Activated T-cell treated with anti-CD3 and anti-CD28 coated beads, Interleukin-2, amount 50 U/mL, for 72 hours (primary cell): ENCODE results near the gene DOP1A. TPM values are rescaled to one million over a fixed set of nuclear protein-coding genes. Genes with fewer than 3 reads are reported as not detected.

ENCODE experiments used
- ATAC-seq, 2 donors: fragments of 150-1000 bp; cut with Tn5 transposase; replicated peaks in 1 of 2; 2 replicates each; pipeline ENCODE4 v1.10.0; 2021; ENCODE audit warnings: moderate library complexity in 2 of 2, mild to moderate bottlenecking in 1 of 2
- DNase-seq, 2 donors: peaks; one replicate each; pipeline ENCODE4 v3.0.0; 2021 to 2022; ENCODE audit warnings: mixed read lengths in 1 of 2
- H3K27ac Mint-ChIP-seq: one replicate; pipeline ENCODE4 v1.8.0; 2022; ENCODE audit warnings: mild to moderate bottlenecking, moderate library complexity, mixed read lengths
- H3K27me3 Mint-ChIP-seq: one replicate; pipeline ENCODE4 v1.8.0; 2022; ENCODE audit warnings: low read depth, mixed read lengths
- H3K36me3 Mint-ChIP-seq, 2 donors: one replicate each; pipeline ENCODE4 v1.8.0; 2022; ENCODE audit warnings: mixed read lengths in 2 of 2, mild to moderate bottlenecking in 1 of 2; ENCODE audit not compliant: insufficient read depth in 2 of 2
- H3K4me1 Mint-ChIP-seq: one replicate; pipeline ENCODE4 v1.8.0; 2022; ENCODE audit warnings: low read depth, mixed read lengths
- H3K4me3 Mint-ChIP-seq, 2 donors: one replicate each; pipeline ENCODE4 v1.8.0; 2022; ENCODE audit warnings: mild to moderate bottlenecking in 2 of 2, mixed read lengths in 2 of 2, moderate library complexity in 2 of 2
- H3K9me3 Mint-ChIP-seq, 2 donors: one replicate each; pipeline ENCODE4 v1.8.0; 2022; ENCODE audit warnings: mixed read lengths in 2 of 2
- total RNA-seq, 2 donors: library from RNA; stranded (reverse); gene quantifications; one replicate each; pipeline ENCODE4 v1.2.3, GENCODE V29; 2022

Gene DOP1A
- total RNA-seq, 2 donors from 2014 or later = 12.0 to 12.6 TPM

DNA sequence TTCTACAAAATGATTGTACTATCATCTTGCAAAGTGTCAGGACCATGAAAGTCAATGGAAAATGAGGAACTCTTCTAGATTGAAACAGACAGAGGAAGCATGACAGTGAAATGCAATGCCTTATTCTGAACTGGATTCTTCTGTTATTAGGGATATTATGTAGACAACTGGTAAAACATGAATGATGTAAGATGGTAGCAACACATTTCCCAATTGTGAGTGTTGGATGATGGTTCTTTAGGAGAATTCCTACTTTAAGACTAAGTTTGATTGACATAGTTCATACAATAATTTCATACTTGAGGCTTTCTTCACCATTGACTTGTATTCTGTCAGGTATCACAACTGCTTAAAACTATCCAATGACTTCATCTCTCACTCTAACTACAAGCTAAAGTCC lies 6.3 kb upstream of the DOP1A start:
- H3K36me3 Mint-ChIP-seq = peaks cover 2 to 6% of the 10 kb centered on the region in 2 donors
- H3K27me3 Mint-ChIP-seq = no peaks in the 10 kb centered on the region
- H3K9me3 Mint-ChIP-seq = no peaks in the 10 kb centered on the region
- H3K4me1 Mint-ChIP-seq = peaks cover 29% of the 10 kb centered on the region
- ATAC-seq (no peak), DNase-seq (no peak)
- H3K27ac Mint-ChIP-seq = no peak overlapping the region
- no peak overlapping the region for H3K4me3 Mint-ChIP-seq

DNA sequence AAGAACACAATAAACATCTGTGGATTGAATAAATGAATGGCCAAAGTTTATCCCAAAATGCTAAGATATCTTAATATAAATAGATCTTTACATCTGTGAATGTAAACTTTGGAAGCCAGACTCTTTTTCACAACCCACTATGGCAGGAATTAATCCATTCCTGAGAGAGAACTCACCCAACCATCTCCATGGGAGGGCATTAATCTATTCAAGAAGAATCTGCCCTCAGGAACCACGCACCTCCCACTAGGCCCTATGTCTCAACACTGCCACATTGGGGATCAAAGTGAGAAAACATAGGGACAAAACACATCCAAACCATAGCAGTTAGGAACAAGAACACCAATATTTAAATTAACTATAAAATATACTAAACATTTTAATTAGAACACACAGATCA lies 5.2 kb upstream of the DOP1A start:
- peaks cover 0 to 2% of the 10 kb centered on the region in 2 donors for H3K36me3 Mint-ChIP-seq
- H3K27ac Mint-ChIP-seq = no peak overlapping the region
- no peaks in the 10 kb centered on the region for H3K27me3 Mint-ChIP-seq
- H3K4me3 Mint-ChIP-seq = no peak overlapping the region
- H3K9me3 Mint-ChIP-seq = no peaks in the 10 kb centered on the region
- ATAC-seq = no peak
- peaks cover 33% of the 10 kb centered on the region for H3K4me1 Mint-ChIP-seq
- DNase-seq = no peak

DNA sequence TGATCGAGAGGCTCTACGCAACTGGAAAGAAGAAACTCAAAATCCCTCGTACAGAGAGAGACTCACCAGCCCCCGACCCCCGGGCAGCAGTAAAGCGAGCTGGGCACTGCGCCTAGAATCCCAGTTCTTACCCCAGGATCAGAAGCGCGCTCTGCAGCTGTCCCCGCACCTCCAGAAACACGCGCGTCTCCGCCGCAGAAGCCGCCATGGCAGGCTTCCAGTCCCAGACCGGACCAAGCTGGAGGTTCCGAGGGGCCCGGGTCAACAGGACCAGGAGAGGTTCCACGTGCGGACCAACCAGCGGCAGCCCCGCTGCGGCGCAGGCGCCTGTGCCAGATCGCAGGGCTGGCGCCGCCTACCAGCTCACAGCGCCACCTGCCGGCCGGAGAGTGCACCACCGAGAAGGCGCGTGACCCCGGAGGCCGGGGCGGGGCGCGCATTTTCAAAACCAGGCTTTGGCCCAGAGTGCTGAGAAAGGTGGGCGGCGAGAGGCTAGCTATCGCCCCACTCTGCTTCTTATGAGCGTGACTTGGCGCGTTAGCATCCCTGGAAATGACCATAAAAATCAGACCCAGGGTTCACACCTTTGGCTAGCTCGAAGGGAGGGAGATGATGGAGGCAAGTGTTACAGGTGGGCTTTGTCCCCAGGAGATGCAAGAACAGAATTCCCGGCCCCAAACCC lies 1.8 kb upstream of the DOP1A start, which contains the start of gene UBE3D:
Gene UBE3D, minus strand, starts transcription at position 331 of the 682 bp plus-strand sequence. Its CDS starts 123 bp downstream, at position 208.
- Mint-ChIP-seq H3K4me1 (peaks cover 54% of the 10 kb centered on the region), H3K36me3 (no peaks in the 10 kb centered on the region), H3K4me3 (peak within 1 kb of the TSS; percentile 91 to 93), H3K27me3 (no peaks in the 10 kb centered on the region), H3K27ac (peak within 1 kb of the TSS; percentile 14), H3K9me3 (no peaks in the 10 kb centered on the region)
- ATAC-seq (peak; percentile 78), DNase-seq (peak; percentile 94 to 97)

DNA sequence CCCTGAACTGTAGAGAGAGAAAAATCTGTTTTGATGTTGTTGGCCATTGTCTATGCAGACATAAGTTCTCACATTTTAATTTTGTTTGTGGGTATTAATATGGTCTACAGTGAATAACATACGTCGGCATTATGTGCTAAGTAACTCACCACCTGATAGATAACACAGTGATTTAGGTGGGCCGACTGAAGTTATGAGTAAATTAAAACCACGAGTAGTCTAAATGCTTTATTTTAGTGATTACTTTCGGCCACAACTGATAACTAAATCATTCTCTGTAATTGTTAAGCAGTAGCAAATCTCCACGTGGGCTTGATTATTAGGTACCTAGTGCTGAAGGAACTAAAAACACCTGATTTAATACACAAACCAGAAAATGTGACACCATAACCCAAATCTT lies 1.1 kb downstream of the DOP1A start:
- peaks cover 47% of the 10 kb centered on the region for H3K4me1 Mint-ChIP-seq
- peak overlapping the region; percentile 92 for H3K4me3 Mint-ChIP-seq
- H3K27ac Mint-ChIP-seq = peak overlapping the region; percentile 87
- H3K36me3 Mint-ChIP-seq = no peaks in the 10 kb centered on the region
- no peaks in the 10 kb centered on the region for H3K9me3 Mint-ChIP-seq
- DNase-seq (no peak), ATAC-seq (no peak)
- no peaks in the 10 kb centered on the region for H3K27me3 Mint-ChIP-seq

DNA sequence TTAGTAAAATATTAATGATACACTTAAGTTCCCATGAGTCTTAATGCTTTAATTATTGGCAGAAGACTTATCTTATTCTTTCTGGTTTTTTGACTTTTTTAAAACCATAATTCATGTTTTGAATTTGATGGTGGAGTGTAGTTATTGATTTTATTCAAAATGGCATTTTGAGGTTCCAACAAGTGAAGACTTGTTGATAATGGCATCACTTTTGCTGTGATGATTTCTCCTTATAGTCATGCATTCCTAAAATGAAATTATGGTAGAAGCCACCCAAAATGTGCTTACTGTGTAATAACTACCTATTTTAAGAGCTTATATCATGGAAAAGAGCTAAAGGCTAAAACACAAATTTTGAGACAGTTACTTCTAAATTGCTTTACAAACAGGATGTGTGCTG lies 2.2 kb downstream of the DOP1A start:
- peak overlapping the region; percentile 57 for H3K27ac Mint-ChIP-seq

DNA sequence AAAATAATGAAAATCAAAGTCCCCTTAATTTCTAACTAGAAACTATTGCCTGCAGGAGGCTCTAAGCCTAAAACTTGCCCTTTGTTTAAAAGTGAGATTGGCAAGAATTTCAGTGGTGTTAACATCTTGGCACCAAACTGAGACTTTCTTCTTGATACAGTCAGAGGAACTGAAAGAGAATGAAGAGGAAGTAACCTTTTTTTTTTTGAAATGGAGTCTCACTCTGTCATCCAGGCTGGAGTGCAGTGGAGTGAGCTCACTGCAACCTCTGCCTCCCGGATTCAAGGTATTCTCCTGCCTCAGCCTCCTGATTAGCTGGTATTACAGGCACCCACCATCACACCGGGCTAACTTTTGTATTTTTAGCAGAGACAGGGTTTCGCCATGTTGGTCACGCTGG lies 3.6 kb downstream of the DOP1A start:
- no peaks in the 10 kb centered on the region for H3K27me3 Mint-ChIP-seq
- H3K36me3 Mint-ChIP-seq = peaks cover 1 to 3% of the 10 kb centered on the region in 2 donors
- DNase-seq (no peak), ATAC-seq (no peak)
- H3K4me3 Mint-ChIP-seq = no peak overlapping the region
- no peak overlapping the region for H3K27ac Mint-ChIP-seq
- H3K4me1 Mint-ChIP-seq = peaks cover 31% of the 10 kb centered on the region
- H3K9me3 Mint-ChIP-seq = no peaks in the 10 kb centered on the region

More for the DNA sequence above, 2.2 kb downstream of the DOP1A start:
- H3K27me3 Mint-ChIP-seq = no peaks in the 10 kb centered on the region
- no peak overlapping the region for H3K4me3 Mint-ChIP-seq
- H3K4me1 Mint-ChIP-seq = peaks cover 37% of the 10 kb centered on the region
- no peaks in the 10 kb centered on the region for H3K9me3 Mint-ChIP-seq
- no peak for ATAC-seq
- DNase-seq = no peak
- no peaks in the 10 kb centered on the region for H3K36me3 Mint-ChIP-seq

DNA sequence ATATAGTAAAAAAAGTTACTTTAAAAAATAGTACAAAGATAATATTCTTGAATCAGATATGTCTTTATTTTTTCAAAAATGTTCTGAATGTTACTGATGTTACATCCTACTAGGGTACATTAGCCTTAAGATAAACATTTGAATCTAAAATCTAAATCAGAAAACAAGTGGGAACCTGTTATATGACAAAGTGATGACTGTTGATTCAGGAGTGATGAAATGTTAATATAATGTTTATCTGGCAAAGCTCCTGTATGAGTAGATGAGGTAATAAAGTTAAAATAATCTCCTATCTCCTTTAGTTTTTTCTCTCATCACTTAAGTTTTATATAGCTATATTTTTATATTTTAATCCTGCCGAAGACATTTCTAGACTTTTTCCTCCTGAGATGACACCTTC lies 4.2 kb downstream of the DOP1A start:
- Mint-ChIP-seq H3K9me3 (no peaks in the 10 kb centered on the region), H3K27ac (no peak overlapping the region), H3K36me3 (peaks cover 3 to 4% of the 10 kb centered on the region in 2 donors), H3K27me3 (no peaks in the 10 kb centered on the region), H3K4me1 (peaks cover 27% of the 10 kb centered on the region), H3K4me3 (no peak overlapping the region)
- ATAC-seq (no peak), DNase-seq (no peak)

DNA sequence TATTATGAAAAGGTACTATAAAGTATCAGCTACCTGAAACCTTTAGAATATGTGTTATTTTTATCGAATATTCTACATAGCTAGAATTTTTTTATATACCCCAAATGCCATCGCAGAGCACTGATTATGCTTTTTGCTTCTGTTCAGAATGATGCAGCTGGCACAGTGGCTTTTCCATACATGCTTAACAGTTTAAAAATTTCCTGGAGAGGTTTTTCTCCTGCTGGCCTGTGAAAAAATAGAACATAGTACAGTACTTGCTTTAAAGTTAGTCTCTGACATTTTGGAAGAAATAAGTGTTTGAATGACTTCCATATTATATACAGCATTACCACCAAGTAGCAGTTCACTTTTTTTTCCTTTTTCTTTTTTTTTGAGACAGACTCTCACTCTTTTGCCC lies 5.3 kb downstream of the DOP1A start:
- Mint-ChIP-seq H3K9me3 (no peaks in the 10 kb centered on the region), H3K4me3 (no peak overlapping the region), H3K36me3 (peaks cover 3 to 4% of the 10 kb centered on the region in 2 donors), H3K27ac (no peak overlapping the region), H3K4me1 (peaks cover 22% of the 10 kb centered on the region), H3K27me3 (no peaks in the 10 kb centered on the region)
- ATAC-seq (no peak), DNase-seq (no peak)

DNA sequence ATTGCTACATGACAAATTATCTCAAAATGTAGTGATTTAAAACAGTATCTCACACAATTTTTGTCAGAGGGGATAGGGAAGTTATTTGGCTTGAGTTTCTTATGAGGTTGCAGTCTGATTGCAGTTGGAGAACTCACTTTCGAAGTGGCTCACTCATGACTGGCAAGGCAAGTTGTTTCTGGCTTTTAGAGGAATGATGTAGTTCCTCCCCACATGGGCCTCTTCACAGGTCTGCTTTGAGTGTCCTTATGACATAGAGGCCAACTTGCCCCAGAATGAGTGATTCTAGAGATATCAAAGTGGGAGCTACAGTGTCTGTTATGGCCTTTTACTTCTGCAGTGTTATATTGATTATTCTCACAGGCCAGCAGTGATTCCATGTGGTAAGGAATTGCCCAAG lies 6.1 kb downstream of the DOP1A start:
- no peaks in the 10 kb centered on the region for H3K9me3 Mint-ChIP-seq
- no peak for DNase-seq
- ATAC-seq = peak; percentile 46 to 91
- H3K27me3 Mint-ChIP-seq = no peaks in the 10 kb centered on the region
- peaks cover 17% of the 10 kb centered on the region for H3K4me1 Mint-ChIP-seq
- no peak overlapping the region for H3K27ac Mint-ChIP-seq
- H3K36me3 Mint-ChIP-seq = peaks cover 3 to 4% of the 10 kb centered on the region in 2 donors
- H3K4me3 Mint-ChIP-seq = no peak overlapping the region

DNA sequence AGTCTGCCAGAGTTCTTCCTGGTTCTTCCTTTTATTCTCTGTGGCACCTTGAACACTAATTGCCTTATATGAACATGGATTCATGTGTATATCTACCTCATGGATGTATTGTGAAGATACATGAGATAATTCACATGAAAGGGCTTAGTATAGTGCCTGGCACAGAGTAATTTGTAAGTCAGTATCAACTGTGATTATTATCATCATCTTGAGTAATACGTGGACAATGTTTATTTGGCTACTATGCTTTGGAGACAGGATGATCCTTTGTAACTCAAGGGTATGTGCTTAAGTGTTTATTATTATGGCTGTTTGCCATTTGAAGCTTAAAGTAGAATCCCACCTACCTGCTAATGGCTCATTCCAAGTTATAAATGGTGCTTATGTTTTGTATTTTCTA lies 16.0 kb downstream of the DOP1A start:
- Mint-ChIP-seq H3K27ac (no peak overlapping the region), H3K27me3 (no peaks in the 10 kb centered on the region), H3K36me3 (peaks cover 0 to 5% of the 10 kb centered on the region in 2 donors), H3K9me3 (no peaks in the 10 kb centered on the region), H3K4me3 (no peak overlapping the region), H3K4me1 (peaks cover 11% of the 10 kb centered on the region)
- no peak for DNase-seq
- no peak for ATAC-seq

DNA sequence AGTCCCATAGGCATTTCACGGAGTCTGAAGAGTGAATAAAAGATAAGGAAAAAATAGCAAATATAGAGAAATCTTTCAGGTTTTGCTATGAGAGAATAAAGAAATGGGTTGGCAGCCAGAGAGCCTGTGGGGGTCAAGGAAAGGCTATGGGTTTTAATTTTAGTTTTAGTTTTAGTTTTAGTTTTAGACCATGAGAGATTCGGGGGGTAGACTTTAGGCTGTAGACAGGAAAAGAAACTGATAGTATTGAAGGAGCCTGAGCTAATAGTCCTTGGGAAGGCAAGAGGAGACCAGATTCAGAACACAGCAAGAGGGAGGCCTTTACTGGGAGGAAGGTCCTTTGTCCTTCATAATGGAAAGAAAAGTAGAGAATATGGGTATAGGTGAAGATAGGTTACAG lies 19.3 kb downstream of the DOP1A start:
- ATAC-seq (peak in 1 of 2 donors; percentile 58), DNase-seq (no peak)
- Mint-ChIP-seq H3K9me3 (no peaks in the 10 kb centered on the region), H3K36me3 (peaks cover 0 to 5% of the 10 kb centered on the region in 2 donors), H3K27ac (peak overlapping the region; percentile 73), H3K4me1 (peaks cover 11% of the 10 kb centered on the region), H3K4me3 (peak overlapping the region; percentile 20 to 67), H3K27me3 (no peaks in the 10 kb centered on the region)

DNA sequence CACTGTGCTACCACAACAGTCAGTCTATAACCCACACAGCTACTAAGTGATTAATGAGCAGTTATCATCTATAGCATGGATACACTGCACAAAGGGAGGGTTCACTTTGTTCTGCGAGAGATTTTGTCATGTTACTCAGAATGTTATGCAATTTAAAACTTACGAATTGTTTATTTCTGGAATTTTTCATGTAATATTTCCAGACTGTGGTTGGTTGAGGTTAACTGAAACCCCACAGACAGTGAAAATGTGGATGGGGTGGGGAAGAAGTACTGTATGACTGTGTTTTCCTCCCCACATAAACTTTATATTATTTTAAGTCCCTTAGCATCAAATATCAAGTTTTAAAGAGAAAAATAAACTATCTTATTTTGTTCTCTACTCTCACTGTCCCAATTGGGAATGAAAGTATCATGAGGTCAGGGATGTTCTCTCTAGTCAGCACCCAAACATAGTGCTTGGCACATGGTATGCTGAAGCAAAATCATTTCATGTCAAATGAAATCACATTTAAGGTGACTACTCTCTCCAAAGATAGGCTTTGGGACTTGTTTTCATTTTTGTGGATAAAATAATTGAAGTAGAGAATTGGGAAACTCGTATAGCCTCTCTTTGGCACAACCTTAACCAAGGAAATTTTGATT lies 25.4 kb downstream of the DOP1A start:
- Mint-ChIP-seq H3K4me3 (no peak overlapping the region), H3K27ac (no peak overlapping the region)

DNA sequence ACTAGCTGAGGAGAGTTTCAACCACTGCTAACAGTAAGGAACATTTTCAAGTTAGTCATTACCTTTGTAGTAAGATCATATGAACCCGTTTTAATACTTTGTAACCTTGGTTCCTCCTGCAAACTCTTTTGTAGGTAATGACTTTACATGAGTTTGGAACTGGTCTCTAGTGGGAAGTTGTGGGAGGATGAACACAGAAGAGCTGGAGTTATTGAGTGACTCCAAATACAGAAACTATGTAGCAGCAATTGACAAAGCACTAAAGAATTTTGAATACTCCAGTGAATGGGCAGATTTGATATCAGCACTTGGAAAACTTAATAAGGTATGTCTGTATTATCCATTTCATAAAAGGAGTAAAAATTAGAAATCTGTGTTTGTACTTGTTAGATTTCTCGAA lies 29.3 kb downstream of the DOP1A start:
- Mint-ChIP-seq H3K4me3 (no peak overlapping the region), H3K36me3 (peaks cover 2% of the 10 kb centered on the region in 2 donors), H3K4me1 (no peaks in the 10 kb centered on the region), H3K27ac (no peak overlapping the region), H3K27me3 (no peaks in the 10 kb centered on the region), H3K9me3 (peaks cover 0 to 3% of the 10 kb centered on the region in 2 donors)
- ATAC-seq (no peak), DNase-seq (no peak)

More for the DNA sequence above, 25.4 kb downstream of the DOP1A start:
- peaks cover 0 to 3% of the 10 kb centered on the region in 2 donors for H3K9me3 Mint-ChIP-seq
- no peaks in the 10 kb centered on the region for H3K4me1 Mint-ChIP-seq
- no peaks in the 10 kb centered on the region for H3K27me3 Mint-ChIP-seq
- no peak for DNase-seq
- no peaks in the 10 kb centered on the region for H3K36me3 Mint-ChIP-seq
- ATAC-seq = no peak
